HepG2 (cell line): ENCODE measurements around the gene INO80. TPM values are rescaled to one million over a fixed set of nuclear protein-coding genes. Genes with fewer than 3 reads are reported as not detected.

Experiments used
- BORCS8-MEF2B ChIP-seq: sonication (generic); formaldehyde crosslinking; IDR thresholded peaks from 2 replicates; pipeline ENCODE4 v1.8.0; 2022; ENCODE audit warnings: mild to moderate bottlenecking, missing genetic modification reagents
- EP300 ChIP-seq, 3 experiments: sonication (generic) in 1 of 3; formaldehyde crosslinking in 1 of 3; IDR thresholded peaks; 2 replicates each; pipeline versions ENCODE4 v1.5.1 to v1.6.1; 2011 to 2020; ENCODE audit warnings: low read depth in 2 of 3, low read length in 2 of 3, borderline replicate concordance in 1 of 3, improper control_type of control experiment in 1 of 3, mild to moderate bottlenecking in 1 of 3, missing genetic modification reagents in 1 of 3, moderate library complexity in 1 of 3
- ZNF773 ChIP-seq: sonication (generic); formaldehyde crosslinking; IDR thresholded peaks from 2 replicates; pipeline ENCODE4 v1.4.0; 2020; ENCODE audit warnings: missing genetic modification reagents, borderline replicate concordance
- ZNF781 ChIP-seq: sonication (generic); formaldehyde crosslinking; IDR thresholded peaks from 2 replicates; pipeline ENCODE4 v1.5.1; 2020; ENCODE audit warnings: borderline replicate concordance, mild to moderate bottlenecking, missing genetic modification reagents; ENCODE audit errors: not compliant biosample characterization
- ZNF800 ChIP-seq: sonication (generic); formaldehyde crosslinking; IDR thresholded peaks from 2 replicates; pipeline ENCODE4 v1.4.0; 2020; ENCODE audit warnings: missing genetic modification reagents
- polyA plus RNA-seq, 8 experiments: library from polyadenylated mRNA; depleted of rRNA in 3 of 8; stranded (reverse) in 7 of 8; unstranded in 1 of 8; fragments of >200 nt; fragmentation: Illumina TruSeq in 4 of 8; extraction: Trizol in 4 of 8; gene quantifications; 2 replicates each; pipeline versions ENCODE4 v1.2.1 to v1.2.3, GENCODE V29; 2011 to 2016; ENCODE audit warnings: low read depth in 4 of 8, missing spikeins in 1 of 8, mixed read lengths in 1 of 8; ENCODE audit not compliant: insufficient read depth in 1 of 8
- total RNA-seq, 5 experiments: library from RNA; depleted of rRNA; stranded (reverse); fragments of >200 nt; fragmentation: Illumina TruSeq; extraction: Trizol; gene quantifications; 2 replicates each; pipeline ENCODE4 v1.2.3, GENCODE V29; 2016; ENCODE audit warnings: low read depth in 1 of 5
- TF ChIP-seq, protein P1 (sequence below): sonication (generic); formaldehyde crosslinking; IDR thresholded peaks from 2 replicates; pipeline ENCODE4 v1.4.0; 2020; ENCODE audit warnings: mild to moderate bottlenecking, missing genetic modification reagents, borderline replicate concordance
- TF ChIP-seq, protein P2 (sequence below): sonication (generic); formaldehyde crosslinking; IDR thresholded peaks from 2 replicates; pipeline ENCODE4 v1.8.0; 2022; ENCODE audit warnings: missing genetic modification reagents, mild to moderate bottlenecking, borderline replicate concordance

INO80 gene
- total and polyA plus RNA-seq, 2 of the 13 experiments (the other 11 are each of a cell fraction or from before 2014, with no cell fraction given) = 3.6 to 14.8 TPM

- TF ChIP-seq, protein P1, sequence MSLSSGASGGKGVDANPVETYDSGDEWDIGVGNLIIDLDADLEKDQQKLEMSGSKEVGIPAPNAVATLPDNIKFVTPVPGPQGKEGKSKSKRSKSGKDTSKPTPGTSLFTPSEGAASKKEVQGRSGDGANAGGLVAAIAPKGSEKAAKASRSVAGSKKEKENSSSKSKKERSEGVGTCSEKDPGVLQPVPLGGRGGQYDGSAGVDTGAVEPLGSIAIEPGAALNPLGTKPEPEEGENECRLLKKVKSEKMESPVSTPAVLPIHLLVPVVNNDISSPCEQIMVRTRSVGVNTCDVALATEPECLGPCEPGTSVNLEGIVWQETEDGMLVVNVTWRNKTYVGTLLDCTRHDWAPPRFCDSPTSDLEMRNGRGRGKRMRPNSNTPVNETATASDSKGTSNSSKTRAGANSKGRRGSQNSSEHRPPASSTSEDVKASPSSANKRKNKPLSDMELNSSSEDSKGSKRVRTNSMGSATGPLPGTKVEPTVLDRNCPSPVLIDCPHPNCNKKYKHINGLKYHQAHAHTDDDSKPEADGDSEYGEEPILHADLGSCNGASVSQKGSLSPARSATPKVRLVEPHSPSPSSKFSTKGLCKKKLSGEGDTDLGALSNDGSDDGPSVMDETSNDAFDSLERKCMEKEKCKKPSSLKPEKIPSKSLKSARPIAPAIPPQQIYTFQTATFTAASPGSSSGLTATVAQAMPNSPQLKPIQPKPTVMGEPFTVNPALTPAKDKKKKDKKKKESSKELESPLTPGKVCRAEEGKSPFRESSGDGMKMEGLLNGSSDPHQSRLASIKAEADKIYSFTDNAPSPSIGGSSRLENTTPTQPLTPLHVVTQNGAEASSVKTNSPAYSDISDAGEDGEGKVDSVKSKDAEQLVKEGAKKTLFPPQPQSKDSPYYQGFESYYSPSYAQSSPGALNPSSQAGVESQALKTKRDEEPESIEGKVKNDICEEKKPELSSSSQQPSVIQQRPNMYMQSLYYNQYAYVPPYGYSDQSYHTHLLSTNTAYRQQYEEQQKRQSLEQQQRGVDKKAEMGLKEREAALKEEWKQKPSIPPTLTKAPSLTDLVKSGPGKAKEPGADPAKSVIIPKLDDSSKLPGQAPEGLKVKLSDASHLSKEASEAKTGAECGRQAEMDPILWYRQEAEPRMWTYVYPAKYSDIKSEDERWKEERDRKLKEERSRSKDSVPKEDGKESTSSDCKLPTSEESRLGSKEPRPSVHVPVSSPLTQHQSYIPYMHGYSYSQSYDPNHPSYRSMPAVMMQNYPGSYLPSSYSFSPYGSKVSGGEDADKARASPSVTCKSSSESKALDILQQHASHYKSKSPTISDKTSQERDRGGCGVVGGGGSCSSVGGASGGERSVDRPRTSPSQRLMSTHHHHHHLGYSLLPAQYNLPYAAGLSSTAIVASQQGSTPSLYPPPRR (CRISPR knock-in tag) = no peak
- no peak for TF ChIP-seq ZNF781
- no peak for TF ChIP-seq EP300 (IDR thresholded peaks at IDR 0.05; ENCODE audit: low read depth in 2 of 2, low read length in 2 of 2)
- TF ChIP-seq EP300 (CRISPR knock-in tag; IDR thresholded peaks at IDR 0.05; ENCODE audit: borderline replicate concordance) = no peak
- TF ChIP-seq, protein P2, sequence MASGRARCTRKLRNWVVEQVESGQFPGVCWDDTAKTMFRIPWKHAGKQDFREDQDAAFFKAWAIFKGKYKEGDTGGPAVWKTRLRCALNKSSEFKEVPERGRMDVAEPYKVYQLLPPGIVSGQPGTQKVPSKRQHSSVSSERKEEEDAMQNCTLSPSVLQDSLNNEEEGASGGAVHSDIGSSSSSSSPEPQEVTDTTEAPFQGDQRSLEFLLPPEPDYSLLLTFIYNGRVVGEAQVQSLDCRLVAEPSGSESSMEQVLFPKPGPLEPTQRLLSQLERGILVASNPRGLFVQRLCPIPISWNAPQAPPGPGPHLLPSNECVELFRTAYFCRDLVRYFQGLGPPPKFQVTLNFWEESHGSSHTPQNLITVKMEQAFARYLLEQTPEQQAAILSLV (CRISPR knock-in tag) = no peak
- no peak for TF ChIP-seq BORCS8-MEF2B (CRISPR knock-in tag)
- TF ChIP-seq ZNF773 (CRISPR knock-in tag) = no peak
- no peak for TF ChIP-seq ZNF800
These were observed 44.7 kb upstream of the INO80 start (continued) for GRCh38 chr15:41160639-41161315.
